NCI-H2029 treated with DMSO at 0.1 percent for 48 hours (cell line): Measurements from ENCODE around the gene SPSB4.
"Not testable (repeated sequence)": the region's sequence is repeated elsewhere in the genome, so short reads cannot be mapped to it uniquely, and the experiment has no call there.

Source experiments
- DNase-seq: peaks from one replicate; lab custom pipeline; 2025; lab: John Stamatoyannopoulos, UW

SPSB4 gene

DNA sequence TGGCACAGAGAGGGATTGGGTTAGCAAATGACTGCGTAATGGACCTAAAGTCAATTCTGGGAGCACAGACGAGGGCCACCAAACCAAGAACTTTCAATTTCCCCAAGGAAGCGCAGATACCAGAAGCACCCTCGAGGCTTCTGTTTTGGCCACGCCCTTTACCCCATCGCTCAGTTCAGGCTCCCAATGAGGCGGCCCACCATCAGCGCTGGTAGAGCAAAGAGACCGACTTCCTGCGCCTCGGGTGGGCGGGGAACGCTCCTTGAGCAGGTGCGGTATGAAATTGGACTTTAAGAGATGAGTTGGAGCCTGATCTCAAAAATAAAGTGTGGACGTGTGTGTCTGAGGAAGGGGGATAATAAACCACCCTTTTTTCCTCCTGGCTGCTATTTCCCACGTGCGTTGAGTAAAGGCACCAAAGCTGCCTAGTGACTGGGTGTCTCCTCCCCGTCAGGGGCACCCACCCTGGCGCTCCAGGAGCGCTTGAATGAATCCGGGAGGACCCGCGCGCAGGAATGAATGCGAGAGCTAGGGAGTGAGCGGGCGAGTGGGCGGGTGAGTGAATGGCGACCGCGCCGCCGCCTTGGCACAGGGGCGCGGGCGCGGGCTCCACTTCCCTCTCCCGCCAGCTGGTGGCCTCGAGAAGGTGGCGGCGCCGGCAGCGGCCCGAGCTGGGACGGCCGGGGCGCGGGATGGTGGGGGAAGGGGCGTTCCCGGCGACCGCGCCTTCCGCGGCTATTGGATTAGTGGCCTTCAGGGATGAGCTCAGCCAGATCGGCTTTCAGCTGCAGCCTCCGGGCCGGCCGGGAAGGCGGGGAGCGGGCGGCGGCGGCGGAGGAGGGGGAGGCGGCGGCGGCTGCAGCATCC is at the start of gene SPSB4:
SPSB4 (plus strand) TSS at position 772 of the 867 bp plus-strand sequence. CDS start 14,758 bp downstream, outside the sequence.
- DNase-seq = peak; percentile 12

DNA sequence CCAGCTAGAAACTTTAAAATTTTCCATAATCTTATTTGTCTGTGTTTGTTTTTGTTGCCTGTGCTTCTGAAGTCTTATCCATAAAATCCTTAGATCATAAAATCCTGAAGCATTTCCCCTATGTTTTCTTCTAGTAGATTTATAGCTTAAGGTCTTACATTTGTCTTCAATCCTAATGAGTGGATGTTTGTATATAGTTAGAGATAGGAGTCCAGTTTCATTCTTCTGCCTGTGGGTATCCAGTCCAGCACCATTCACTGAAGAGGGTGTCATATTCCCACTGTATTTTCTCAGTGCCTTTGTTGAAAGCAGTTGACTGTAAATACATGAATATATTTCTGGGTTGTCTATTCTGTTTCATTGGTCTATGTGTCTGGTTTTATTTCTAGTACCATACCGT is 44.8 kb upstream of the SPSB4 start:
- peak; percentile 5 for DNase-seq

DNA sequence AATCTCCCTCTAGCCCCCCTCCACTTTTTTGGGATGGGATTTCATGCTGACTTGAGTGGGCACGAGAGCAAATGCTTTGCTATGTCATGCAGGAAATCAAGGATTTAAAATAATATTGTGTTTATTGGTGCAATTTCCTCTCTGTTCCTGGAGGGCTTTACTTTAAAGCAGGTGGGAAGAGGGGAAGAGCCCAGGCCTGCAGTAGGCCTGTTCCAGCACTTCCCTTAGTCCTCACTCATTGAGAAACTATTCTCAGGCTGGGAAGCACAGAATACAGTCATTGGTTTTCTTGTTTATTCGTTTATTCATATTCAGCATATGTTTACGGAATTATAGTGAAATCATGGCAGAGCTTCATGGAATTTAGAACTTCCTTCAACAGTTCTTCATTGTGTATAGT is 41.7 kb upstream of the SPSB4 start:
- no peak for DNase-seq

DNA sequence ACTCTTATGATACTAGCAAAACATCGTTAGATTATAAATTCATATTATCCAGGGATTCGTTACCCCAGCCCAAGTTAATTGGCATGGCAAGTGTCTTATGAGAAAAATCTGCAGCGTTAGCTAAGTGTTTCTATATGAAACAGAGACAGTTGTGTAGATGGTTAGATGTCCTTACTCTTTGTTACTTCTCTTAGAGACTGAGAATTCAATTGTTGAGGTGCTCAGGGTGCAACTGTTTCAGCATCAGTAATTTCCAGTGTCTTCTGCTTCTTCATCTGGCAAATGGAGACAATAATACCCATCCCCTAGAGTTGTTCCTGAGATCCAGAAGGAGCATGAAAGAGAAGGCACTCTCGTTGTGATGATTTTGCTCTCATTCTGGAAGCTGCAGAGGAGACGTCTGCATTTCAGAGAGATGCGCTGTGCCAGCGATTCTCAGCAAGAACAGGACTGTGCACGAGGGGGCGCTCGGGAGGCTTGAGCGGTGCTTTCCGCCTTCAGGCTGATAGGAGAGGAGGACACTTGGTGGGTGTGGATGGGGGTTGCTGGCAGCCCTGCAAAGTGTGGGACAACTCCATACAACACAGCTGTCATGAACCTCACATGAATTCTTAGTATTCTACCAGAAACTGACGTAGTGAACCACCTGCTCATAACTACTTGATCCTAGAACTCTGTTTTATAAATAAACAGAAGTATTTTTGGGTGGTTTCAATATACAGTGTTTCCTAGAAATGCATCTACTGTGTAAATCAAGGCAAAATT is 39.7 kb upstream of the SPSB4 start:
- DNase-seq = peak; percentile 29

DNA sequence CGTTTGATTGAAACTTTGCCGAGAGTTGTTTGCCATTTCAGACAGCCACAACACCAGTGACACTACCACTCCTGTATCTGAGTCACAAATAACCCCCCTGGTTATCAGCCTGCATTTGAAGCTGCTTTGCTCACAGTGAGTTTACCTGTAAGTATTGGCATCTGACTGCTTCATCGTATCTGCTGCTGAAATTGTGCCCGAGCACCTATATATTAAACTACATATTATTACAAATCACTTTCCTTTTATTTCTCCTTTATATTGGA is 39.2 kb upstream of the SPSB4 start:
- DNase-seq = no peak

DNA sequence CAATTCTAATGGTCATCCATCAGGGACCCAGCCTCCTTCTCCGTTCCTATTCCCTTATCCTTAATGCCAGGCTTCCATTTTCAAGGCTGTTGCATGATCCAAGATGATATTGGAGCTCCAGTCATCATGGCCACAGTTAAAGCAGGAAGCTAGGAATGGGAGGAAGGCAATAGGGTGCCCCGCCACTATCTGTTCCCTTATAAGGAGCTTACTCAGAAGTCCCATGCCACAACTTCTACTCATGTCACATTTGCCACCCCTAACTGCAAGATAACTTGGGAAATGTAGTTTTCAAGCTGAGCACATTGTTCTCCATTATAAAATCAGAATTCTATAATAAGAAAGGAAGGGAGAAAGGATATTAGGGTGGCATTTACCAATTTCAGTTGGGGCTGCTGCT is 38.6 kb upstream of the SPSB4 start:
- no peak for DNase-seq

DNA sequence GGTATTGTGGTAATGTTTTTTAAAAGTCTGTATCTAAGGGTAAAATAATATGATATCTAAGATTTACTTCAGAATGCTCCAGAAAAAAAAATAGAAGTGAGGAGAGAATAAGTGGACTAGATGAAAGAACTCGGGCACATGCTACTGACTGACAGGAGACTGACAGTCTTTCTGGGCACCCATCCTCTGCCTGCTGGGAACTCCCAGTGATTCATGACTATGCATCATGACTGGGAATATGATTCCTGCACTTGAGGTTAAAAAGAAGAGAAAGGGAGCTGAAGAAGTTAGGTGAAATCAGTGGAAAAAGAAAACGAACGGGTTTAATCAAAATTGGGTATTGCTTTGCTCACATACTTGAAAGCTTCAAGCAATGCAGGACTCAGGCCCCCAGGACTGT is 35.7 kb upstream of the SPSB4 start:
- no peak for DNase-seq

DNA sequence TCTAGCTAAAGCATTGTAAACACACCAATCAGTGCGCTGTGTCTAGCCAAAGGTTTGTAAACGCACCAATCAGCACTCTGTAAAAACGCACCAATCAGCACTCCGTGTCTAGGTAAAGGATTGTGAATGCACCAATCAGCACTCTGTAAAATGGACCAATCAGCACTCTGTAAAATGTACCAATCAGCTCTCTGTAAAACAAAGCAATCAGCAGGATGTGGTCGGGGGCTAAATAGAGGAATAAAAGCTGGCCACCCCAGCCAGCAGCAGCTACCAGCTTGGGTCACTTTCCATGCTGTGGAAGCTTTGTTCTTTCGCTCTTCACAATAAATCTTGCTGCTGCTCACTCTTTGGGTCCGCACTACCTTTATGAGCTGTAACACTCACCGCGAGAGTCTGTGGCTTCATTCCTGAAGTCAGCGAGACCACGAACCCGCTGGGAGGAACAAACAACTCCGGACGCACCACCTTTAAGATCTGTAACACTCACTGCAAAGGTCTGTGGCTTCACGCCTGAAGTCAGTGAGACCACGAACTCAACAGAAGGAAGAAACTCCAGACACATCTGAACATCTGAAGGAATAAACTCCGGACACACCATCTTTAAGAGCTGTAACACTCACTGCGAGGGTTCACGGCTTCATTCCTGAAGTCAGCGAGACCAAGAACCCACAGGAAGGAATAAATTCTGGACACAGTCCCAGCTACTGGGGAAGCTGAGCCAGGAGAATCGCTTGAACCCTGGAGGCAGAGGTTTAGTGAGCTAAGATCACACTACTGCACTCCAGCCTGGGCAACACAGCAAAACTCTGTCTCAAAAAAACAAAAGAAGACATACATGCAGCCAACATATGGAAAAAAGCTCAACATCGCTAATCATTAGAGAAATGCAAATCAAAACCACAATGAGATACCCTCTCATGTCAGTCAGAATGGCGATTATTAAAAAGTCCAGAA is 33.5 kb upstream of the SPSB4 start:
- DNase-seq = not testable (repeated sequence)

DNA sequence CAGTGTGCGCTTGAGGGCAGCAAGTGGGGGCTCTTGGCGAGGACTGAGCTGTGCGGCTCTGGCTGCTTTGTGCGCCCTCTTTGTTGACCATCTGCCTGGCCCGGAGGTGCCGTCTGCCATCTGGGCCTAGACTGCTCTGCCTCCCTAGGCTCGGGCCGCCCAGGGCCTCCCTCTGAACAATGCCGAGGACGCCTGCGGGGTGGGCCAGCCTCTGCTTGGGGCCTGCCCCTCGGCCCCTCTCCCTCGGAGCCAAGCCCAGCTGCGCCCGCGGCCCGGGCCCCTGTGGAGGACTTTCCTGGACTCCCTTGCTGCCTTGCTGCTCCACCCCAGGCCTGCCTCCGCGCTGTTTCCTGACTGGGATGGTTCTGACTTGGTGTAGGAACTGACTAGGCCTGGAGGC is 31.9 kb upstream of the SPSB4 start:
- DNase-seq = no peak

DNA sequence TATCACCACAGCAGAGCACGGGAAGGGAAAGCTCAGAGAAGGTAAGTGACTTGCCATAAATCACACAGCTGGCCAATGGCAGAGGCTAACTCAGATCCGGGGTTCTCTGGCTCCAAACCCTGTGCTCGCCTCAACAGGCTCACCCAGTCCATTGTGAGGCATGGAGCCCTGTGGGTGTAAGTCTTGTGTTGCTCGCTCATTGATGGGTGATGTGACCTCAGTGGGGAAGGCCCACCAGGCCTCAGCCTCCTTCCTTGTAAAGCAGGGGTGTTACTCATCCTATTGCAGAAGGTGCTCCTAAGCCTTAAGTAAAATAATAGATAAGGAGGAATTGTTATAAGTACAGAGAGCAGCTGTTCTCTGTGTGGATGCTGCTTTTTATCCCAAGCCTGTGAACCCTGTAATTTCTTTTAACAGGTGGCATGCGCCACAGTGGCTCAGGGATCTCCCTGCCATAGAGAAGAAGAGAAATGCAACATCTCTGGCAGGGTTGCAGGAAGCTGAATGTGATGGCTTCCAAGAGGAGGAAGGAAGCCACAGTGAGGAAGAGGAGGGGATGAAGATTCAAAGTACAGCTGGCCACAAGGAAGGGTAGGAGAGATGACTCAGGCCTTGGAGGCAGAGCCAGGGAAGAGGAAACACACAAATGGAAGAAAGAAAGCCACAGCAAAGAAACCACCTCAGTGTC is 30.9 kb upstream of the SPSB4 start:
- no peak for DNase-seq

DNA sequence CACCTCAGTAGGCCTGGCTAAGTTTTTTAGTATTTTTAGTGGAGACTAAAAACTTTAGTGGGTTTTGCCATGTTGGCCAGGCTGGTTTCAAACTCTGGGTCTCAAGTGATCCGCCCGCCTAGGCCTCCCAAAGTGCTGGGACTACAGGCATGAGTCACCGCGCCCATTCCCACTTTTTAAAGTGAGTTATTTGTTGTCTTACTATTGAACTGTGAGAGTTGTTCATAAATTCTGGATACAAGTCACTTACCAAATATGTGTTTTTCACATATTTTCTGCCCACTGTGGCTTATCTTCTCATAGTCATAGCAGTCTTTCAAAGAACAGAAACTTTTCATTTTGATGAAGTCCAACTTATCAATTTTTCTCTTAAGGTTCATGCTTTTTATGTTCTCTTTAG is 29.9 kb upstream of the SPSB4 start:
- no peak for DNase-seq

DNA sequence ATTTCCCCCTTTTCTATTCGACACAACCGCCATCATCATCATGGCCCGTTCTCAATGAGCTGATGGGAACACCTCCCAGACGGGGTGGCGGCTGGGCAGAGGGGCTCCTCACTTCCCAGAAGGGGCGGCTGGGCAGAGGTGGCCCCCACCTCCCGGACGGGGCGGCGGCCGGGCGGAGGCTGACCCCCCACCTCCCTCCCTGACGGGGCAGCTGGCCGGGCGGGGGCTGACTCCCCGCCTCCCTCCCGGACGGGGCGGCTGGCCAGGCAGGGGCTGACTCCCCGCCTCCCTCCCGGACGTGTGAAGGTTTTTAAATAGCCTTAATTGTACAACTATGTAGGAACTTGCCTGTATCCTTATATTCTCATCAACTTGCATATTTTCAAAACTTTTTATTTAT is 20.9 kb upstream of the SPSB4 start:
- DNase-seq = no peak

DNA sequence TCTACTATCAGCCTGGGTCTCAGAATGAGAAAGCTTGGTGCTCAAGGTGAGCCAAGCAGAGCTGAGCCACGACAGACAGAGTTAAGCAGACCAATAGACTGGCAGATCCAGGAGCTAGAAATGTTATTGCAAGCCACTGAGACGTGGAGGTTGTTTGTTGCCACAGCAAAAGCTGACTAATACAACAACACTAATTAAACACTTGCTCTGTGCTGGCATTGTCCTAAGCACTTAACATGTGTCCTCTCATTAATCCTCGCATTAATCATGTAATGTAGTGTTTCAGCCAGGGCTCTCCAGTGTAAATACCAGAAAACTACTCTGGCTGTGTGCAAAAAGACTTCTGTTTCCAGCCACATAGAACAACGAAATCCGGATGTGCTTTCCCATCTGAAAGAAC is 11.6 kb upstream of the SPSB4 start:
- DNase-seq = no peak

DNA sequence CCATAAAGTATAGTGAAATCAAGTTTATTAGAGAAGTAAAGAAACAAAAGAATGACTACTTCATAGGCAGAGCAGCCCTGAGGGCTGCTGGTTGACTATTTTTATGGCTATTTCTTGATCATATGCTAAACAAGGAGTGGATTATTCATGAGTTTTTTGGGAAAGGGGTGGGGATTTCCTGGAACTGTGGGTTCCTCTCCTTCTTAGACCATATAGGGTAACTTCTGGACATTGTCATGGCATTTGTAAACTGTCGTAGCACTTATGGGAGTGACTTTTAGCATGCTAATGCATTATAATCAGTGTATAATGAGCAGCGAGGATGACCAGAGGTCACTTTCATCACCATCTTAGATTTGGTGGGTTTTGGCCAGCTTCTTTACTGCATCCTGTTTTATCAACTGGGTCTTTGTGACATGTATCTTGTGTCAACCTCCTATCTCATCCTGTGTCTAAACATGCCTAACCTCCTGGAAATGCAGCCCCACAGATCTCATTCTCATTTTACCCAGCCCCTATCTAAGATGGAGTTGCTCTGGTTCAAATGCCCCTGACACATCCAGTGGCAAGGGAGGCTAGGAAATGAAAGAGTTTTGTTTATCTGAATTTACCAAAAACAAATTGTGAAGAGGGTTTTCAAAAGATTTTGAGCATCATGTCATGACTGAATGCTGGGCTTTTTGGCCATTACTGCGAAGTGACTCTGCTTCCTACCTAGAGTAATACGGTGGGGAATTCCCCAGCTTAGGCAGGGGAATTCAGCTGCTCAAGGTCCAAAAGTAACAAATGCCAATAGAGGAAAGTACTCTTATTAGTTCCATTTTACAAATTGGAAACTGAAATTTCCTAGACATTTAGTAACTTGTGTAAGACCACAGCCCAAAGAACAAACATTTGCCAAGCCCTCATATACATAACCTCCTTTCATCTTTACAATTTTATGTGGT is 6.2 kb upstream of the SPSB4 start:
- DNase-seq = no peak

DNA sequence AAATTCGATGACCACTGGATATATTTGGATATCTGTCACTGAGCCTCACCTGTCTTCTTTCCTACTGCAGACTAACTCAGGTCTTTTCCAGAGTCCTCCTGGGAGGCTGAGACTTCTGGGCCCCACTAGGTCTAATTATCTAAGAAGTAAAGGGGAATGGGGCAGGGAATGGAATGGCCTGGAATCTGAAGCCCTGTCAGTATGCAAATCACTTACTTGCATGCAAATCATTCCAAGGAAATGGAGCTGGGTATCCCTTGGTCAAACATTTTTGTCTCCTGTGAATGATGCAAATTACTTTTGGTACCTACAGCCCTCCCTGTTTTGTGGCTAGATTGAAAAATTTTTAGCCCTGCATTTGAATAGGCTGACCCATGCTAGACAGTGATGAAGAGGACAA is 5.3 kb upstream of the SPSB4 start:
- no peak for DNase-seq

DNA sequence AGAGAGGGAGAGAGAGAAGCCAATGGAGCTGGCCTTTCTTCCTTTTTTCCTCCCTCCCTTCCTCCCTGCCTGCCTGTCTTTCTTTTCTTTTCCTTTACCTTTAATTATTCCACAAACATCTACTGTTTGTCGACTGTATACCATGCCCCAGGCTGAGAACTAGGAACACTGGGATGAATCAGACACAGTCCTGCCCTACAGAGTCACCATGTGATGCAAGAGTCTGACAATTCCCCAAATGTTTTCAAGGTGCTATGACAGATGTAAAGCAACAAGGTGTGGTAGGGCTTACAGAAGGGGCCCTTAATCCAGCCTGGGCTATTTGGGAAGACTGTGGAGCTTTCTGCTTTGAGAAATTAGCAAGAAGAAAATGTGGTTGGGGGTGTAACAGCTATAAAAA is 4.0 kb upstream of the SPSB4 start:
- DNase-seq = no peak

DNA sequence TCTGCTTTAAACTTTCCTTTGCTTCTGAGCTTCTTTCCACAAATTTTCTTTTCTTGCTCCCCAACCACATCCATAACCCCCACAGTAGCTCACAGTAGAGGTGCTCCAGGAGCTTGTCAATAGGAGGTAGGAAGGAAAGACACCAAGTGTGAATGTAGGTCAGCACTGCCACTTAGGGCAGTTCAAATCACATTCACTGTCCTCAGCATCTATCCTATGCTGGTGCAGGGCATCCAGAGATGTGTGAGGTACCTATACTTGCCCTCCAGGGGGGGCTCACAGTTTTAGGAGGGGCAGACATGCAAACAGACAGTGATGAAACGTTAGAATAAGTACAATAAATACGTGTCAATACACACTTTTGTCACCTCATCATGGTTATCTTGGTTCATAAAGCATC is 1.5 kb upstream of the SPSB4 start:
- no peak for DNase-seq

DNA sequence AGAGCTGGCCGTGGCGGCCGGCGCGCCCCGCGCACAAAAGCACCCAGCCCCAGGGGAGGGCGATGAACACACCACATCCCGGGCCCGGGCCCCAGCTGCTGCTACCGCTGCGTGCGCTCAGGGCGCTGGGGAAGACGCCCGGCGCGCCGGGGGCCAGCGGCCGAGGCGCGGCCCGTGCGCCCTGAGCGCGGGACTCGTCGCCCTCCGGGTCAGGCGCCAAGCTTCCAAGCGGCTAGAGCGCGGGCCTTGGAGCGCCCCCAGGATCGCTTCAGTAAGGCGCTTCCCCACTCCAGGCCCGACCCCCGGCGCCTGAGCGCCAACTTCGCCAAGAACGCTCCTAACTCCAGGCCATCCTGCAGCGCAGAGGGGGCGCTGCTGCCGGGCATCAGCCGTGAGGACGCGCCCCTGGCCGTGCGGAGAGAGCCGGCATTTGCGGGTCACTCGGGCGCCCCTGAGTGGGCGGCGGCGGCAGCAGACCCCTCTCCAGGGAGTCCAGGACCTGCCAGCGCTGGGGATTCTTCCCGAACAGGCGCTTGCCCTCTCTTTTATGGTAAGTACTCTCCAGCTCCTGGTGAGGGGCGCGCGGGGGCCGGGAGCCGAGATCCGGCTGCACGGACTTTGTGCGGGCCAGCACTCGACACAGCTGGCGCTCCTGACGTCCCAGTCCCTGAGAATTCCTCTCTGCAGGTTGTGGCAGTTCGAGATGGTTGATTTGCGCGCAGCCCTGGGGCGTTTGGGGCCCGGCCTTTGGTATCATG is 475 bp downstream of the SPSB4 start:
- no peak for DNase-seq

DNA sequence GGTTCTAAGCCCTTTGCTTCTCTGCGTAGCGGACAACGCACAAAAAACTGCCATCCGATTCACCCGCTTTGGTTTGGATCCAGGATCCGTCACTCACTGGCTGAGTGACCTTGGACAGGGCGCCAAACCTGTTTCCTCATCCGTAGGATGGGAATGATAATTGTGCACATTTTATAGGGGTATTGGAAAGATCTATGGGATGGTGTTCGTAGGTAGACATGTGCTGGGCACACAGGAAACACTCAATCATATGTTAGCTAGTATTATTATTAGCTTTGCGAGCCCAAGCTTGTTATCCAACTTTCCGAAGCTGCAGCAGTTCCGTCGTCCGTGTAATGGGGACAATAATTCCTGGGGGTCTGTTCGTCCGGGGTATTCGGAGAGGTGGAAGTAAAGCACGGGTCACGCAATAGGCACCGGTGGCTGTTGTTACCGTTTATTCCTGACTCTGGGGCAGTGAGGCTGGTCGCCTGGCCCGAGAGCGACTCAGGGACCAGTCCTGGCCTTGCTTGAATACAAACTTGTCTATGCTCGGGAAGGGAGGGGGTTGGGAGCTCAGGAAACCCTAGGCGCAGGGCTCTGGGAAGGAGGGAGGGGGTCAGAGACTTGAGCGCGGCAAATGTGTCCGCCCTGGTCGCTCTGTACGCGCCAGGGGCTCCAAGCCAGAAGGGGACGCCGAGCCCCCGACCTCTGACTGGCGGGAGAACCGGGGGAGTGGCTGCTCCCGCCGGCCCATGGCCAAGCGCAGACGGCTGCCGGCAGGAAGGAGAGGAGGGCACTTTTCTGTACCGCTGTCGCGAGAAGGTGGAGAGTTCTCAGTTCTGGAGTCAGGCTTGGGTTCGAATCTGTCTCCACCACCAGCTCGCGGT is 1.3 kb downstream of the SPSB4 start:
- DNase-seq = no peak
